ENCODE results near the gene BIRC3.
A peak's percentile ranks its signal among the peaks of the same experiment; 100 is the strongest.
"Not testable (repeated sequence)": the region's sequence is repeated elsewhere in the genome, so short reads cannot be mapped to it uniquely, and the experiment has no call there.

The BIRC3 gene

GRCh38 chr11:102360681-102361080 lies 43.4 kb downstream of the BIRC3 start:
- H3K4me3 ChIP-seq (ENCODE audit: low read depth, low read length) = no peak overlapping the region
- in situ Hi-C loops (cut with HindIII; ENCODE audit: low pct_ligation_motif_present, low sequenced_read_pairs) = no loop called here
- no peak for TF ChIP-seq CTCF (IDR thresholded peaks at IDR 0.05; ENCODE audit: low read depth, low read length, missing control alignments)
- no peak for DNase-seq
- H3K27ac ChIP-seq = no peak overlapping the region
- H3K27me3 ChIP-seq (replicated peaks) = no peaks in the 10 kb centered on the region
- peaks cover 29% of the 10 kb centered on the region for H3K36me3 ChIP-seq (replicated peaks)

DNA sequence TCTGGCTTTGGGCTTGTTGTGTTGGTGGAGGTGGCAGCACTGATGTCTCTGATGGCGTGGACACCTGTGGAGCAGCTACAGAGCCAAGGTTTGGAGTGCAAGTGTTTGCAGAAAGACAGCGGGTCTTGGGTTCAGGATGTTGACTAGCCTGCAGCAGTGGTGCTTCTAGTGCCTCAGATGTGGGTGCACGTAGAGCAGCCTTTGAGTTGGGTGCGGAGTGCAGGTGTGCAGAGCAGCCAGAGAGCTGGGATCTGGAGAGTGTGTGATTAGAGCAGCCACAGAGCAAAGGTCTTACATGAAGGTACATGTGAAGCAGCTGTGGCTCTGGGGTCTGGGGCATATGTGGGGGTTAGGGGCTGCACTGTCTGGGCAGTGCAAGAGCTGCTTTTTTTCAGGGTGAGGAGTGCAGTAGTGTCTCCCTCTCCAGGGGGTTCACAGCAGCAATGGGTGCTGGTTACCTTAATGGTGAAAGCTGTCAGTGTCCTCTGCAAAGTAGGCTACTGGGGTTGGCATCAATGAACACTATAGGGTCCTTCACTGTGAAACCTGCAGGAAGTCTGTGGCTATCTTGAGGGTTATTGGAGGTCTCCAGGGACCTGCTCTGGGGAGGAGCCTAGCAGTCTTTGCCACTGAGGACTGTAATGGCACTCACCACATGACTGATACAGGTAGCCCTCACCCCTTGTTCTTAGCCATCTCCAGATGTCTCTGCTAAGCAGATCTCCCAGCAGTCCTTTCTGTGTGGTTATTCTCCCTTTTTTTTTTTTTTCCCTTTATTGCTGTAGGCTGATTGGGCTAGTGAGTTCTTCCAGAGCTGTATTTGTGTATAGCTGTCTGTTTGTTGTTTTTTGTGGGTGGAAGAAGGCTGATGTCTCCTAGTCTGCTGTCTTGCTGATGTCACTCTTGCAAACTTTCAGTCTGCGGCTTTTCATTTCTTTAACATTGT lies 44.1 kb downstream of the BIRC3 start:
- in situ Hi-C loops (cut with HindIII; ENCODE audit: low pct_ligation_motif_present, low sequenced_read_pairs) = no loop called here
- peaks cover 30% of the 10 kb centered on the region for H3K36me3 ChIP-seq (replicated peaks)
- H3K4me3 ChIP-seq (ENCODE audit: low read depth, low read length) = no peak overlapping the region
- no peak overlapping the region for H3K27ac ChIP-seq
- H3K27me3 ChIP-seq (replicated peaks) = no peaks in the 10 kb centered on the region
- DNase-seq = no peak
- no peak for TF ChIP-seq CTCF (IDR thresholded peaks at IDR 0.05; ENCODE audit: low read depth, low read length, missing control alignments)

GRCh38 chr11:102364991-102365390 lies 47.7 kb downstream of the BIRC3 start:
- DNase-seq = no peak
- in situ Hi-C loops (cut with HindIII; ENCODE audit: low pct_ligation_motif_present, low sequenced_read_pairs) = no loop called here
- TF ChIP-seq CTCF (IDR thresholded peaks at IDR 0.05; ENCODE audit: low read depth, low read length, missing control alignments) = no peak
- no peak overlapping the region for H3K4me3 ChIP-seq (ENCODE audit: low read depth, low read length)
- H3K27me3 ChIP-seq (replicated peaks) = no peaks in the 10 kb centered on the region
- H3K27ac ChIP-seq = no peak overlapping the region
- peaks cover 46% of the 10 kb centered on the region for H3K36me3 ChIP-seq (replicated peaks)

DNA sequence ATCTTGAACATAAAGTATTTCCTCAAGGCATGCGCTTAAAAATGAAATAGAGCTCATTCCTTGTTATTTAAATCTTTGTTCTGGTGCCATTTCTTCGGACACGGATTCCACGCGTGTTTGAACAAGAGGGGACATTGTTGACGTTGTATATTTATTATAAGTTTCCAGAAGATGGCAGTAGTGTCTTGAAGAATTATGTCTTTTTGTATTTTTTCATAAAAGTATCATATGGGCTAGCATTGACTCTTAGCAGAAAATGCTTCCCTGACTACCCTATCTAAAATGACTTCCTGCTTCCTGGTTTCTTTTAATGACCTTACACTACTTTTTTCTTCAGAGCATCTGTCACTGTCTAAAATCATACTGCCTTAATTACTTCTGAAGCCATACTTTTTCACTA lies 50.1 kb downstream of the BIRC3 start:
- TF ChIP-seq CTCF (IDR thresholded peaks at IDR 0.05; ENCODE audit: low read depth, low read length, missing control alignments) = peak; percentile 24

GRCh38 chr11:102368472-102368871 lies 51.2 kb downstream of the BIRC3 start:
- in situ Hi-C loops (cut with HindIII; ENCODE audit: low pct_ligation_motif_present, low sequenced_read_pairs) = no loop called here
- no peak for DNase-seq
- H3K36me3 ChIP-seq (replicated peaks) = peaks cover 34% of the 10 kb centered on the region
- no peak for TF ChIP-seq CTCF (IDR thresholded peaks at IDR 0.05; ENCODE audit: low read depth, low read length, missing control alignments)
- H3K4me3 ChIP-seq (ENCODE audit: low read depth, low read length) = no peak overlapping the region
- H3K27ac ChIP-seq = no peak overlapping the region
- H3K27me3 ChIP-seq (replicated peaks) = no peaks in the 10 kb centered on the region

More for the DNA sequence above, 50.1 kb downstream of the BIRC3 start:
- Histone ChIP-seq H3K36me3 (replicated peaks) (peaks cover 43% of the 10 kb centered on the region), H3K27ac (no peak overlapping the region), H3K27me3 (replicated peaks) (no peaks in the 10 kb centered on the region), H3K4me3 (ENCODE audit: low read depth, low read length) (no peak overlapping the region)
- no peak for DNase-seq
- in situ Hi-C loops (cut with HindIII; ENCODE audit: low pct_ligation_motif_present, low sequenced_read_pairs) = no loop called here

- DNase-seq; in situ Hi-C loops (cut with HindIII; ENCODE audit: low pct_ligation_motif_present, low sequenced_read_pairs); H3K27ac ChIP-seq; H3K4me3 ChIP-seq (ENCODE audit: low read depth, low read length); H3K27me3 ChIP-seq (replicated peaks): not testable (repeated sequence)
- peaks cover 28% of the 10 kb centered on the region for H3K36me3 ChIP-seq (replicated peaks)
These were observed 57.5 kb downstream of the BIRC3 start for GRCh38 chr11:102374633-102375424.
